Subcutaneous adipose tissue (tissue), 4 donors: Measurements from ENCODE around the gene APPL2. TPM values are rescaled to one million over a fixed set of nuclear protein-coding genes. Genes with fewer than 3 reads are reported as not detected.

Source experiments
- CTCF ChIP-seq: fragments of 450-650 bp; IDR thresholded peaks from one replicate; pipeline ENCODE4 v1.5.1; 2016; ENCODE audit warnings: low read depth, mild to moderate bottlenecking, control low read depth, antibody characterized with exemption, moderate library complexity
- total RNA-seq, 4 donors: library from RNA; depleted of rRNA; stranded (reverse); fragments of >200 nt; gene quantifications; one replicate each; pipeline ENCODE4 v1.1.0, GENCODE V29; 2016

Gene APPL2
- total RNA-seq, 4 donors from 2014 or later, result 64.6 to 127 (median 94.1) TPM

GRCh38 chr12:105202202-105202601 is 33.8 kb downstream of the APPL2 start:
- no peak for TF ChIP-seq CTCF

GRCh38 chr12:105201299-105201698 is 34.7 kb downstream of the APPL2 start:
- TF ChIP-seq CTCF, result no peak

- no peak for TF ChIP-seq CTCF
Observed at GRCh38 chr12:105200385-105200784, 35.6 kb downstream of the APPL2 start.

- TF ChIP-seq CTCF, result no peak
Observed at GRCh38 chr12:105198961-105199360, 37.0 kb downstream of the APPL2 start.

- no peak for TF ChIP-seq CTCF
Observed at GRCh38 chr12:105196090-105196489, 39.9 kb downstream of the APPL2 start.

- no peak for TF ChIP-seq CTCF
Observed at GRCh38 chr12:105194947-105195346, 41.0 kb downstream of the APPL2 start.

GRCh38 chr12:105192624-105193225 is 43.2 kb downstream of the APPL2 start:
- TF ChIP-seq CTCF, result no peak
